OCI-LY3 (cell line): ENCODE measurements around the gene STAB1.

ENCODE experiments used
- CTCF ChIP-seq: fragments of 200-600, 300-600 bp; sonication (generic); IDR thresholded peaks from 2 replicates; pipeline ENCODE4 v1.5.1; 2014; ENCODE audit warnings: antibody characterized with exemption, low read length, low read depth
- EZH2phosphoT487 ChIP-seq: fragments of 200-600 bp; shearing (Covaris generic); IDR thresholded peaks from 2 replicates; pipeline ENCODE4 v1.6.1; 2018; ENCODE audit warnings: antibody characterized with exemption, mixed run types, low read depth

DNA sequence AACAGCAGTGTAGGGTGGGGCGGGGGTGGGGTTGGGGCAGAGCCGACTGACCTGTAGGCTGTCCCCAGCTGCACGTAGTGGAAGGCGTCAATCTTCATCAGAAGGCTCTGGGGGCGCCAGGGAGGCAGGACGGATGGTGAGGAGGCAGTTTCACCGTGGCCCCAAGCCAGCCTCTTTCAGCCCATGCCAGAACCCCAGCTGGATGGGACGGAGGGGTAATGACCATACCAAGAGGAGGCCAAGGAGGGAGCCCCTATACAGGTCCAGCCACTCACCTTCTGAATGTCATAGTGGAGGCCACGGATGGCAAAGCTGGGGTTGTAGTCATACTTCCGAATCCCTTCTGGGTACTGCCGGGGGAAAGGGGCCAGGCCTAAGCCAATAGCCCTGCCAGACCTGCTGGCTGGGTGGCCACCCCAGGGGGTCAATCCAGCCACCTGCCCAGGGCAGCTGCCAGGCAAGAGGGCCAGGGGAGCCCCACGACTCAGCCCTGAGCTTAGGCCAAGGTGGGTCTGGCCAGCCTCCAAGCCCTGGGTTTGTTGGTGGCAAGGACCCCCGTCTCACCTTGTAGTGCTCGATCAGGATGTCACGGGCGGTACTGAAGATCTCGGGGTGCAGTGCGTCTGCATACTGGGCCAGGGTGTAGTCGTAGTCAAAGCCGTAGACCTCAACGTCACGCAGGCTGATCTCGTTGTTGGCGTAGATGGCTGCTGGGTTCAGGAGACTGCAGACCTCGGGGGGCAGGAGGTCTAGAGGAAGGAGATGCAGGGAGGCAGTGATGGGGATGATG lies 33.6 kb downstream of the STAB1 start:
- no peak for TF ChIP-seq CTCF
- TF ChIP-seq EZH2phosphoT487 = no peak
